Neural cell (in vitro differentiated cells): ENCODE measurements around the gene TBL1XR1. TPM values are rescaled to one million over a fixed set of nuclear protein-coding genes. Genes with fewer than 3 reads are reported as not detected.
"Not testable (repeated sequence)": the region's sequence is repeated elsewhere in the genome, so short reads cannot be mapped to it uniquely, and the experiment has no call there.

Source experiments
- H2AFZ ChIP-seq: fragments of 200-600, 300-800 bp; sonication (generic), shearing (Covaris generic); 2 replicates; pipeline ENCODE4 v1.6.0; 2014; ENCODE audit warnings: low read depth, mild to moderate bottlenecking, antibody characterized with exemption, low read length, moderate library complexity
- H3F3A ChIP-seq: fragments of 200-600 bp; shearing (Covaris generic); 2 replicates; pipeline ENCODE4 v1.6.1; 2016; ENCODE audit warnings: mild to moderate bottlenecking, moderate library complexity, mixed read lengths, antibody characterized with exemption, low read length; ENCODE audit not compliant: insufficient read depth, poor library complexity, severe bottlenecking
- H3K27ac ChIP-seq: fragments of 200-600, 300-800 bp; sonication (generic), shearing (Covaris generic); 2 replicates; pipeline ENCODE4 v1.5.1; 2014; ENCODE audit warnings: mild to moderate bottlenecking, low read length, moderate library complexity
- H3K27me3 ChIP-seq: fragments of 300-800, 200-600 bp; sonication (generic), shearing (Covaris generic); 2 replicates; pipeline ENCODE4 v1.6.0; 2014; ENCODE audit warnings: mild to moderate bottlenecking, low read depth, low read length, moderate library complexity; ENCODE audit not compliant: insufficient read depth
- H3K36me3 ChIP-seq: fragments of 300-800, 200-600 bp; sonication (generic), shearing (Covaris generic); 2 replicates; pipeline ENCODE4 v1.5.1; 2014; ENCODE audit warnings: mild to moderate bottlenecking, antibody characterized with exemption, low read length, moderate library complexity; ENCODE audit not compliant: insufficient read depth
- H3K4me2 ChIP-seq: fragments of 300-800, 200-600 bp; sonication (generic), shearing (Covaris generic); 2 replicates; pipeline ENCODE4 v1.6.0; 2014; ENCODE audit warnings: mild to moderate bottlenecking, low read length
- H3K4me3 ChIP-seq: fragments of 300-800, 200-600 bp; sonication (generic), shearing (Covaris generic); 2 replicates; pipeline ENCODE4 v1.5.1; 2014; ENCODE audit warnings: mild to moderate bottlenecking, low read length, moderate library complexity
- H3K79me2 ChIP-seq: fragments of 200-600 bp; shearing (Covaris generic); replicated peaks from 2 replicates; pipeline ENCODE4 v1.6.0; 2014; ENCODE audit warnings: mild to moderate bottlenecking, low read length, moderate library complexity; ENCODE audit not compliant: insufficient read depth
- H3K9ac ChIP-seq: fragments of 300-800, 200-600 bp; sonication (generic), shearing (Covaris generic); 2 replicates; pipeline ENCODE4 v1.6.1; 2016; ENCODE audit warnings: mild to moderate bottlenecking, low read length, mixed read lengths
- H3K9me2 ChIP-seq: fragments of 200-600 bp; shearing (Covaris generic); 2 replicates; pipeline ENCODE4 v1.6.1; 2016; ENCODE audit warnings: mild to moderate bottlenecking, low read length, mixed read lengths; ENCODE audit not compliant: insufficient read depth
- H3K9me3 ChIP-seq: fragments of 200-600, 300-800 bp; sonication (generic), shearing (Covaris generic); 2 replicates; pipeline ENCODE4 v1.6.1; 2016; ENCODE audit warnings: mild to moderate bottlenecking, mixed run types, low read length, moderate library complexity, mixed read lengths
- H4K20me1 ChIP-seq: fragments of 200-600 bp; shearing (Covaris generic); 2 replicates; pipeline ENCODE4 v1.6.1; 2016; ENCODE audit warnings: mild to moderate bottlenecking, mixed run types; ENCODE audit not compliant: insufficient read depth
- EP300 ChIP-seq: fragments of 450-650 bp; conservative IDR thresholded peaks from 2 replicates; pipeline ENCODE4 v1.6.1; 2014; ENCODE audit warnings: antibody characterized with exemption, mild to moderate bottlenecking, moderate library complexity; ENCODE audit not compliant: poor library complexity, severe bottlenecking
- EZH2 ChIP-seq: fragments of 200-600, 300-800 bp; shearing (Covaris generic), sonication (generic); IDR thresholded peaks from 2 replicates; pipeline ENCODE4 v1.6.1; 2014; ENCODE audit warnings: antibody characterized with exemption, low read length, borderline replicate concordance, mild to moderate bottlenecking; ENCODE audit not compliant: insufficient read depth, poor library complexity, severe bottlenecking
- MXI1 ChIP-seq: fragments of 450-650 bp; conservative IDR thresholded peaks from 2 replicates; pipeline ENCODE4 v1.6.1; 2014; ENCODE audit warnings: antibody characterized with exemption, mild to moderate bottlenecking; ENCODE audit not compliant: poor library complexity, severe bottlenecking
- POLR2AphosphoS5 ChIP-seq: IDR thresholded peaks from 2 replicates; pipeline ENCODE4 v1.6.1; 2012
- RAD21 ChIP-seq: fragments of 450-650 bp; conservative IDR thresholded peaks from 2 replicates; pipeline ENCODE4 v1.6.1; 2014; ENCODE audit warnings: antibody characterized with exemption, mild to moderate bottlenecking, moderate library complexity
- REST ChIP-seq: IDR thresholded peaks from 2 replicates; pipeline ENCODE4 v1.6.1; 2012; ENCODE audit warnings: borderline replicate concordance
- SMC3 ChIP-seq: fragments of 450-650 bp; conservative IDR thresholded peaks from 2 replicates; pipeline ENCODE4 v1.6.1; 2014; ENCODE audit warnings: antibody characterized with exemption, mild to moderate bottlenecking, moderate library complexity; ENCODE audit not compliant: poor library complexity
- TAF1 ChIP-seq: IDR thresholded peaks from 2 replicates; pipeline ENCODE4 v1.6.1; 2012; ENCODE audit warnings: low read depth
- polyA plus RNA-seq: library from polyadenylated mRNA; depleted of rRNA; stranded (reverse); fragments of >200 nt; gene quantifications from 2 replicates; pipeline ENCODE4 v1.2.3, GENCODE V29; 2014
- TF ChIP-seq, protein P1 (sequence below): fragments of 450-650 bp; IDR thresholded peaks from 2 replicates; pipeline ENCODE4 v1.5.1; 2014; ENCODE audit warnings: antibody characterized with exemption, mild to moderate bottlenecking, moderate library complexity; ENCODE audit not compliant: poor library complexity, severe bottlenecking

The TBL1XR1 gene
- polyA plus RNA-seq, 1 donor from 2014 or later = 96.3 TPM

DNA sequence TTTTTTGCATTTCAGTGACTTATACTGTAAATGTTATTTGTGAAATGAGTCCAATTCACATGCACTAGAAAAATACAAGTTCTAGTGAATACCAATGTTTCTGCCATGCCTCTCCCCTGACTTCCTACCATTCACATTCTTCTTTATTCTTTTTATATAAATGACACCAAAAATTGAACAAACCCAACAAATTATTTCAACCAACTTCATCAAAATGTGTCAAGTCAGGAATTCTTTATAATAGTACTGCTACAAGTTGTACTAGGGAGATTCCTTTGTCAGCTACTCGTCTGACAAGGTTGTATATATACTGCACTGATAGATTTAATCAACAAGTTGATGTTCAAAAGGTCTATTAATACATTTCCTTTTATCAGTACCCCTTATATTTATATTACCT, 3.0 kb downstream of the TBL1XR1 start:
- Histone ChIP-seq H3K4me2 (peak overlapping the region; percentile 41), H4K20me1 (no peaks in the 10 kb centered on the region), H3K27ac (no peak overlapping the region), H3K4me3 (peak overlapping the region; percentile 80), H3K27me3 (no peaks in the 10 kb centered on the region), H3K79me2 (peaks cover 56% of the 10 kb centered on the region), H3K9me3 (no peaks in the 10 kb centered on the region), H3K9ac (no peak overlapping the region), H3K36me3 (no peaks in the 10 kb centered on the region), H2AFZ (no peak overlapping the region), H3F3A (peaks cover 5% of the 10 kb centered on the region), H3K9me2 (no peaks in the 10 kb centered on the region)
- TF ChIP-seq MXI1 = no peak
- no peak for TF ChIP-seq REST
- TF ChIP-seq SMC3 = no peak

GRCh38 chr3:177193688-177194268, 3.5 kb downstream of the TBL1XR1 start:
- Histone ChIP-seq H3K4me2 (no peak overlapping the region), H3K9me2 (no peaks in the 10 kb centered on the region), H3K27me3 (no peaks in the 10 kb centered on the region), H3K4me3 (peak overlapping the region; percentile 80), H3K9ac (no peak overlapping the region), H3F3A (peaks cover 2% of the 10 kb centered on the region), H3K27ac (no peak overlapping the region), H2AFZ (no peak overlapping the region), H3K9me3 (no peaks in the 10 kb centered on the region), H3K79me2 (peaks cover 61% of the 10 kb centered on the region), H3K36me3 (no peaks in the 10 kb centered on the region), H4K20me1 (no peaks in the 10 kb centered on the region)
- TF ChIP-seq SMC3 = no peak
- TF ChIP-seq, protein P1, sequence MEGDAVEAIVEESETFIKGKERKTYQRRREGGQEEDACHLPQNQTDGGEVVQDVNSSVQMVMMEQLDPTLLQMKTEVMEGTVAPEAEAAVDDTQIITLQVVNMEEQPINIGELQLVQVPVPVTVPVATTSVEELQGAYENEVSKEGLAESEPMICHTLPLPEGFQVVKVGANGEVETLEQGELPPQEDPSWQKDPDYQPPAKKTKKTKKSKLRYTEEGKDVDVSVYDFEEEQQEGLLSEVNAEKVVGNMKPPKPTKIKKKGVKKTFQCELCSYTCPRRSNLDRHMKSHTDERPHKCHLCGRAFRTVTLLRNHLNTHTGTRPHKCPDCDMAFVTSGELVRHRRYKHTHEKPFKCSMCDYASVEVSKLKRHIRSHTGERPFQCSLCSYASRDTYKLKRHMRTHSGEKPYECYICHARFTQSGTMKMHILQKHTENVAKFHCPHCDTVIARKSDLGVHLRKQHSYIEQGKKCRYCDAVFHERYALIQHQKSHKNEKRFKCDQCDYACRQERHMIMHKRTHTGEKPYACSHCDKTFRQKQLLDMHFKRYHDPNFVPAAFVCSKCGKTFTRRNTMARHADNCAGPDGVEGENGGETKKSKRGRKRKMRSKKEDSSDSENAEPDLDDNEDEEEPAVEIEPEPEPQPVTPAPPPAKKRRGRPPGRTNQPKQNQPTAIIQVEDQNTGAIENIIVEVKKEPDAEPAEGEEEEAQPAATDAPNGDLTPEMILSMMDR = no peak
- TF ChIP-seq MXI1 = no peak
- TF ChIP-seq POLR2AphosphoS5 = no peak
- TF ChIP-seq EP300 = no peak
- TF ChIP-seq RAD21 = no peak
- no peak for TF ChIP-seq REST
- no peak for TF ChIP-seq EZH2
- TF ChIP-seq TAF1 = no peak

DNA sequence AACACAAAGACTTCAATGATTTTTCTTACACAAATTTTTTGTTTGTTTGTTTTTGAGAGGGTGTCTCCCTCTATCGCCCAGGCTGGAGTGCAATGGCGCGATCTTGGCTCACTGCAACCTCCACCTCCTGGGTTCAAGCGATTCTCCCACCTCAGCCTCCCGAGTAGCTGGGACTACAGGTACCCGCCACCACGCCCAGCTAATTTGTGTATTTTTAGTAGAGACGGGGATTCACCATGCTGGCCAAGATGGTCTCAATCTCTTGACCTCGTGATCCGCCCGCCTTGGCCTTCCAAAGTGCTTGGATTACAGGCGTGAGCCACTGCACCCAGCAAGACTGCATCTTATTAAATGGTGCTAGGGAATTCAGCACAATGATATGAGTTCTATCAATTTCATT, 4.0 kb downstream of the TBL1XR1 start:
- not testable (repeated sequence) for H3K9me2 ChIP-seq, H3F3A ChIP-seq, H3K36me3 ChIP-seq, H3K27me3 ChIP-seq, H3K9ac ChIP-seq, H3K4me2 ChIP-seq, H4K20me1 ChIP-seq, H2AFZ ChIP-seq, H3K27ac ChIP-seq, H3K9me3 ChIP-seq
- peak overlapping the region; percentile 80 for H3K4me3 ChIP-seq
- H3K79me2 ChIP-seq = peaks cover 66% of the 10 kb centered on the region
